GM21717 (cell line): ENCODE results near the gene OSBPL7.
"Not testable (repeated sequence)": the region's sequence is repeated elsewhere in the genome, so short reads cannot be mapped to it uniquely, and the experiment has no call there.

Experiments
- ATAC-seq: cut with Tn5 transposase; IDR thresholded peaks from one replicate; pipeline ENCODE4 v1.9.1; 2021; ENCODE audit warnings: mild to moderate bottlenecking, moderate library complexity; ENCODE audit not compliant: unreplicated experiment

Gene OSBPL7

DNA sequence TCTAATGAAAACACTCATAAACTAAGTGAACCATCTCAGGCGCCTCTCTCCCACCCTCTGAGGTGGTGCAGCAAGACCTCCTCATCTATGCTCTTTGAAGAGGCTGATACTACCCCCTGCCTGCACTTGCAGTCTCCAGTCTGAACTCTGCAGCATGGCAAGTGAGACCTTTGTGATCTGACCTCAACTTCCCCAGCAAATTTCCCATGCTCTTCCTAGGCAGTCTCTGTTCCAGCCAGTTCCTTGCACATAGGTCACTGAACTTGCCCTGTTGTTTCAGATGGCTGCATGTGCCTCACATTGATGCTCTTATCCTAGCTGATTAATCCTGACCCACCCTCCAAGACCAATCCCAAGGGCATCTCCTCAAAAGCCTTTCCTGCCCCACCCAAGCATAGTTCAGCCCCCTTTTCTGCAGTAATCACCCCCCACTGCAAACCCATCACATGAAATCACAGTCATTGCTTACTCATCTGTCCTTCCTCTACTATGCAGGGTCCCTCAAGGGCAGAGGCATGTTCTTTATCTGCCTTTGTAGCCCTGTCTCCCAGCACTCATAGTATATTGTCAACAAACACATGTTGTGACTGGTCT lies 46.5 kb downstream of the OSBPL7 start:
- no peak for ATAC-seq

GRCh38 chr17:47774331-47774730 lies 47.3 kb downstream of the OSBPL7 start:
- ATAC-seq, result no peak

GRCh38 chr17:47773649-47774048 lies 47.9 kb downstream of the OSBPL7 start:
- not testable (repeated sequence) for ATAC-seq

GRCh38 chr17:47763913-47764582 lies 57.5 kb downstream of the OSBPL7 start:
- ATAC-seq, result no peak

DNA sequence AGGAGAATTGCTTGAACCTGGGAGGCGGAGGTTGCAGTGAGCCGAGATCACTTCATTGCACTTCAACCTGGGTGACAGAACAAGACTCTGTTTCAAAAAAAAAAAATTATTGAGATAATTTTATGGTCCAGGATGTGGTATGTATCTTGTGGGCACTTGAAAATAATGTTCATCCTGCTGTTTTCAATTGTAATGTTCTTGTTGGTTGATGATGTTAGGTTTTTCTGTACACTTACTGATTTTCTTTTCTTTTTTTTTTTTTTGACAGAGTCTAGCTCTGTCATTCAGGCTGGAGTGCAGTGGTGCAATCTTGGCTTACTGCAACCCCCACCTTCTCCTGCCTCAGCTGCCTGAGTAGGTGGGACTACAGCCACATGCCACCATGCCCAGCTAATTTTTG lies 58.9 kb downstream of the OSBPL7 start:
- ATAC-seq, result no peak

DNA sequence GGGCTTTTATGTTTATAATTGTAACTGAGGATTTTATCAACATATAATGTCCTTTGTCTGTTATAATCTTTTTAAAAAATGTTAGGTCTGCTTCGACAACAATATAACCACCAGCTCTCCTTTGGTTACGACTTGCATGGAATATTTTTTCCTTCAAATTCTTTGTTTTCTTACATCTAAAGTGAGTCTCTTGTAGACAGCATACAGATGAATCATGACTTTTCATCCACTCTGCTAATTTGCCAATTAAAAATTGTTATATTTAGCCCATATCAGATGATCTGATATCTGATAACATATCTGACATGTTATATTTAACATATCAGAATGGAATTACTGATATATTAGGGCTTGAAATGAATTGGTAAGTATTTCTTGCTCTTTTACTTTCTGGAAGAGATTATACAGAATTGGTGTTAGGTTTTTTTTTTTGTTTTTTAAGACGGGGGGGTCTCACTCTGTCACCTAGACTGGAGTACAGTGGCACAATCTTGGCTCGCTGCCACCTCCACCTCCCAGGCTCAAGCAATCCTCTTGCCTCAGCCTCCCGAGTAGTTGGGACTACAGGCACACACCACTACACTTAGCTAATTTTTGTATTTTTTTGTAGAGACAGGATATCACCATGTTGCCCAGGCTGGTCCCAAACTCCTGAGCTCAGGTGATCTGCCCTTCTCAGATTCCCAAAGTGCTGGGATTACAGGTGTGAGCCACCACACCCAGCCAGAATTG lies 61.0 kb downstream of the OSBPL7 start:
- ATAC-seq, result no peak

- no peak for ATAC-seq
Observed at GRCh38 chr17:47757386-47757785, 64.2 kb downstream of the OSBPL7 start.
